Small intestine (tissue), 7 donors: ENCODE data around the gene TTC31. TPM values are rescaled to one million over a fixed set of nuclear protein-coding genes. Genes with fewer than 3 reads are reported as not detected.
"Not testable (repeated sequence)": the region's sequence is repeated elsewhere in the genome, so short reads cannot be mapped to it uniquely, and the experiment has no call there.

Experiments
- DNase-seq, 2 donors: peaks; one replicate each; pipeline versions ENCODE4 v3.0.0 to v3.0.0-alpha.2; 2013
- FAIRE-seq: peaks from 2 replicates; lab custom pipeline; 2012; peaks lifted over from hg19 to GRCh38; lab: Jason Lieb, UNC
- H3K27ac ChIP-seq, 3 donors: one replicate each; pipeline ENCODE4 v1.5.1; 2013; ENCODE audit warnings: low read length in 2 of 3, mild to moderate bottlenecking in 2 of 3, control low read depth in 1 of 3, inconsistent platforms in 1 of 3, low read depth in 1 of 3, moderate library complexity in 1 of 3
- H3K27me3 ChIP-seq, 3 donors: one replicate each; pipeline ENCODE4 v1.6.1; 2013; ENCODE audit warnings: low read length in 3 of 3, inconsistent platforms in 1 of 3; ENCODE audit not compliant: control insufficient read depth in 3 of 3, insufficient read depth in 3 of 3
- H3K36me3 ChIP-seq, 3 donors: one replicate each; pipeline ENCODE4 v1.6.1; 2013; ENCODE audit warnings: low read length in 3 of 3, inconsistent platforms in 1 of 3, low read depth in 1 of 3, mild to moderate bottlenecking in 1 of 3, moderate library complexity in 1 of 3; ENCODE audit not compliant: control insufficient read depth in 3 of 3, insufficient read depth in 2 of 3
- H3K4me1 ChIP-seq, 3 donors: one replicate each; pipeline ENCODE4 v1.6.1; 2013; ENCODE audit warnings: low read length in 2 of 3, inconsistent platforms in 1 of 3, low read depth in 1 of 3, mild to moderate bottlenecking in 1 of 3, moderate library complexity in 1 of 3; ENCODE audit not compliant: control insufficient read depth in 3 of 3, insufficient read depth in 2 of 3
- H3K4me3 ChIP-seq, 3 donors: one replicate each; pipeline ENCODE4 v1.5.1; 2013; ENCODE audit warnings: low read length in 3 of 3, control low read depth in 1 of 3, inconsistent platforms in 1 of 3, low read depth in 1 of 3, mild to moderate bottlenecking in 1 of 3, moderate library complexity in 1 of 3
- H3K9me3 ChIP-seq, 2 donors: one replicate each; pipeline ENCODE4 v1.6.1; 2013; ENCODE audit warnings: low read depth in 1 of 2, low read length in 1 of 2; ENCODE audit not compliant: control insufficient read depth in 2 of 2, insufficient read depth in 1 of 2
- WGBS, 3 donors: extraction: QIAGEN DNeasy Blood & Tissue Kit; methylation state at CpG; one replicate each; pipeline ENCODE4 v1.1.7; 2013; 5-methylcytosine and 5-hydroxymethylcytosine counted together
- polyA plus RNA-seq, 4 donors: library from polyadenylated mRNA; stranded (reverse) in 3 of 4; unstranded in 1 of 4; fragments of 200-250 nt in 3 of 4; fragments of 120-200 nt in 1 of 4; gene quantifications; one replicate each; pipeline versions ENCODE4 v1.2.1 to v1.2.3, GENCODE V29; 2013
- donor health status: healthy with polysubstance abuse.
- donor health status: control.
- donor health status: control.
- donor health status: Bipolar disorder and iron deficiency.
- donor health status: healthy.

The TTC31 gene
- polyA plus RNA-seq, 4 donors, result 20.1 to 51.0 (median 27.1) TPM

DNA sequence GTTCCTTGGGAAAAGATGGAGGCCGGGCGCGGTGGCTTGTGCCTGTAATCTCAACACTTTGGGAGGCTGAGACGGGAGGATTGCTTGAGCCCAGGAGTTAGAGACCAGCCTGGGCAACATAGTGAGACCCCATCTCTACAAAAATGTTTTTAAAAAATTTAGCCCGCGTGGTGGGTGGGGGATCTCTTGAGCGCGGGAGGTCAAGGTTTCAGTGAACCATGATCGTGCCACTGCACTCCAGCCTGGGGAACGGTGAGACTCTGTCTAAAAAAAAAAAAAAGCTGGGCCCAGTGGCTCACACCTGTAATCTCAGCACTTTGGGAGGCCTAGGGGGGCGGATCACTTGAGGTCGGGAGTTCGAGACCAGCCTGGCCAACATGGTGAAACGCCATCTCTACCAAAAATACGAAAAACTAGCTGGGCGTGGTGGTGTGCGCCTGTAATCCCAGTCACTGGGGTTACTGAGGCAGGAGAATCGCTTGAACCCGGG lies 839 bp downstream of the TTC31 start:
- FAIRE-seq, H3K9me3 ChIP-seq, H3K27me3 ChIP-seq, DNase-seq: not testable (repeated sequence)
- Histone ChIP-seq H3K27ac (peak overlapping the region in 1 of 3 donors; percentile 86), H3K4me3 (peak overlapping the region; percentile 81 to 90 (median 85)), H3K36me3 (peaks cover 0 to 52% (median 0%) of the 10 kb centered on the region in 3 donors), H3K4me1 (peaks cover 0 to 32% (median 2%) of the 10 kb centered on the region in 3 donors)
- WGBS, 3 donors, result 45 to 72% (median 58%) methylated on average over 19 of the region's 19 CpGs

GRCh38 chr2:74486141-74486540 lies 3.3 kb downstream of the TTC31 start:
- H3K4me3 ChIP-seq, result no peak overlapping the region
- WGBS, 3 donors, result 90 to 94% (median 93%) methylated on average over 2 of the region's 2 CpGs
- H3K9me3 ChIP-seq, result no peaks in the 10 kb centered on the region
- FAIRE-seq (no peak), DNase-seq (no peak)
- no peaks in the 10 kb centered on the region for H3K27me3 ChIP-seq
- no peak overlapping the region for H3K27ac ChIP-seq
- peaks cover 1 to 57% (median 3%) of the 10 kb centered on the region in 3 donors for H3K36me3 ChIP-seq
- peaks cover 2 to 46% (median 5%) of the 10 kb centered on the region in 3 donors for H3K4me1 ChIP-seq

- DNase-seq, result peak; percentile 90 to 93
- Histone ChIP-seq H3K4me3 (no peak overlapping the region), H3K27ac (peak overlapping the region; percentile 32 to 89 (median 82))
These were observed 6.0 kb downstream of the TTC31 start for GRCh38 chr2:74488643-74489481.

GRCh38 chr2:74489906-74490305 lies 7.0 kb downstream of the TTC31 start:
- Histone ChIP-seq H3K9me3 (no peaks in the 10 kb centered on the region), H3K36me3 (peaks cover 13 to 75% (median 17%) of the 10 kb centered on the region in 3 donors), H3K27ac (peak overlapping the region in 1 of 3 donors; percentile 81), H3K4me3 (no peak overlapping the region), H3K27me3 (no peaks in the 10 kb centered on the region), H3K4me1 (peaks cover 0 to 50% (median 5%) of the 10 kb centered on the region in 3 donors)
- FAIRE-seq (no peak), DNase-seq (no peak)
- WGBS, 3 donors, result 83 to 92% (median 89%) methylated on average over 4 to 9 of the region's 9 CpGs

More at GRCh38 chr2:74488643-74489481, 6.0 kb downstream of the TTC31 start:
- peaks cover 13 to 73% (median 17%) of the 10 kb centered on the region in 3 donors for H3K36me3 ChIP-seq
- H3K9me3 ChIP-seq, result no peaks in the 10 kb centered on the region
- WGBS, 3 donors, result 31 to 72% (median 51%) methylated on average over 9 of the region's 9 CpGs
- H3K4me1 ChIP-seq, result peaks cover 0 to 50% (median 5%) of the 10 kb centered on the region in 3 donors
- FAIRE-seq, result no peak
- no peaks in the 10 kb centered on the region for H3K27me3 ChIP-seq

GRCh38 chr2:74491648-74492544 lies 9.0 kb downstream of the TTC31 start:
- H3K27me3 ChIP-seq, result peaks cover 0 to under 1% (median 0%) of the 10 kb centered on the region in 3 donors
- FAIRE-seq, result no peak

GRCh38 chr2:74493546-74493945 lies 10.7 kb downstream of the TTC31 start:
- H3K4me1 ChIP-seq, result peaks cover 0 to 66% (median 5%) of the 10 kb centered on the region in 3 donors
- no peak overlapping the region for H3K4me3 ChIP-seq
- peaks cover 13 to 75% (median 17%) of the 10 kb centered on the region in 3 donors for H3K36me3 ChIP-seq
- H3K9me3 ChIP-seq, result no peaks in the 10 kb centered on the region
- FAIRE-seq, result no peak
- H3K27ac ChIP-seq, result no peak overlapping the region
- 82 to 97% (median 90%) methylated on average over 3 of the region's 3 CpGs for WGBS, 3 donors
- H3K27me3 ChIP-seq, result peaks cover 0 to 16% (median 0%) of the 10 kb centered on the region in 3 donors
- DNase-seq, result no peak

More at GRCh38 chr2:74491648-74492544, 9.0 kb downstream of the TTC31 start:
- H3K9me3 ChIP-seq, result no peaks in the 10 kb centered on the region
- peak overlapping the region in 1 of 3 donors; percentile 46 for H3K27ac ChIP-seq
- H3K4me1 ChIP-seq, result peaks cover 0 to 60% (median 5%) of the 10 kb centered on the region in 3 donors
- H3K4me3 ChIP-seq, result no peak overlapping the region
- peak in 1 of 2 donors; percentile 43 for DNase-seq
- H3K36me3 ChIP-seq, result peaks cover 13 to 75% (median 17%) of the 10 kb centered on the region in 3 donors
- 70 to 85% (median 77%) methylated on average over 12 of the region's 12 CpGs for WGBS, 3 donors

- H3K27ac ChIP-seq, result no peak overlapping the region
- H3K36me3 ChIP-seq, result peaks cover 13 to 66% (median 17%) of the 10 kb centered on the region in 3 donors
- peaks cover 0 to 33% (median 0%) of the 10 kb centered on the region in 3 donors for H3K27me3 ChIP-seq
- no peaks in the 10 kb centered on the region for H3K9me3 ChIP-seq
- FAIRE-seq, result no peak
- peaks cover 0 to 61% (median 0%) of the 10 kb centered on the region in 3 donors for H3K4me1 ChIP-seq
- H3K4me3 ChIP-seq, result no peak overlapping the region
- WGBS, 3 donors, result 76 to 97% (median 88%) methylated on average over 1 of the region's 1 CpG
- DNase-seq, result no peak
These were observed 12.6 kb downstream of the TTC31 start for GRCh38 chr2:74495440-74495839.
